HCT116 (cell line): ENCODE measurements around the gene HAPSTR1. TPM values are rescaled to one million over a fixed set of nuclear protein-coding genes. Genes with fewer than 3 reads are reported as not detected.

ENCODE experiments used
- ATAC-seq: fragments of 200-7000 bp; cut with Tn5 transposase; 2 replicates; pipeline ENCODE4 v1.9.1; 2020; ENCODE audit warnings: mild to moderate bottlenecking, moderate library complexity
- BruUV-seq: library from RNA; stranded (reverse); fragments of 400-500 nt; replicated peaks from 2 replicates; lab custom pipeline; 2021; lab: Mats Ljungman, UMichigan
- CTCF ChIA-PET: fragments of 300-600 bp; sonication (Branson Sonifier 250); formaldehyde crosslinking; loops from one replicate; lab custom pipeline; 2021; ENCODE audit warnings: antibody characterized with exemption; lab: Charles Lee
- POLR2A ChIA-PET: fragments of 300-600, 350-600 bp; sonication (Branson Sonifier 250); formaldehyde crosslinking; loops from one replicate; lab custom pipeline; 2021; ENCODE audit warnings: antibody characterized with exemption; lab: Charles Lee
- RAD21 ChIA-PET, 2 experiments: fragments of 300-600 bp; sonication (Branson Sonifier 250); formaldehyde crosslinking; loops; one replicate each; lab custom pipeline; 2023; ENCODE audit warnings: low total read pairs in 2 of 2; ENCODE audit not compliant: uncharacterized antibody in 2 of 2, unreplicated experiment in 2 of 2, low non-redundant PET in 1 of 2; lab: Charles Lee
- DNase-seq: peaks from one replicate; pipeline ENCODE4 v3.0.0-alpha.2; 2010; ENCODE audit warnings: low read depth, low spot score
- H2AFZ ChIP-seq: fragments of 200-600 bp; shearing (Covaris generic), sonication (generic); 2 replicates; pipeline ENCODE4 v1.6.1; 2017; ENCODE audit warnings: low read depth, mixed run types, mixed read lengths, antibody characterized with exemption, low read length; ENCODE audit not compliant: poor library complexity, severe bottlenecking
- H3K27ac ChIP-seq: 2 replicates; pipeline ENCODE4 v1.5.1; 2012; ENCODE audit warnings: low read depth, low read length
- H3K27me3 ChIP-seq: fragments of 200-600 bp; sonication (generic); 2 replicates; pipeline ENCODE4 v1.6.1; 2016; ENCODE audit warnings: mixed run types, low read length, mixed read lengths; ENCODE audit not compliant: insufficient read depth
- H3K36me3 ChIP-seq, 2 experiments: fragments of 200-500 bp in 1 of 2; fragments of 200-600 bp in 1 of 2; sonication (Bioruptor generic) in 1 of 2; sonication (generic) in 1 of 2; 2 replicates each; pipeline versions ENCODE4 v1.5.1 to v1.6.1; 2014 to 2016; ENCODE audit warnings: low read length in 2 of 2, inconsistent platforms in 1 of 2, mixed read lengths in 1 of 2, mixed run types in 1 of 2; ENCODE audit not compliant: insufficient read depth in 2 of 2, control insufficient read depth in 1 of 2
- H3K4me1 ChIP-seq, 2 experiments: fragments of 200-600 bp in 1 of 2; sonication (generic) in 1 of 2; 2 replicates each; pipeline versions ENCODE4 v1.5.1 to v1.6.1; 2012 to 2017; ENCODE audit warnings: low read length in 2 of 2, inconsistent platforms in 1 of 2, mild to moderate bottlenecking in 1 of 2, mixed read lengths in 1 of 2, mixed run types in 1 of 2, moderate library complexity in 1 of 2; ENCODE audit not compliant: insufficient read depth in 2 of 2, control insufficient read depth in 1 of 2
- H3K4me2 ChIP-seq: fragments of 200-600 bp; sonication (generic); 2 replicates; pipeline ENCODE4 v1.6.1; 2017; ENCODE audit warnings: mixed run types, low read length, mixed read lengths
- H3K4me3 ChIP-seq, 2 experiments: fragments of 200-600 bp in 1 of 2; sonication (generic) in 1 of 2; replicated peaks in 1 of 2; 2 replicates each; pipeline ENCODE4 v1.5.1; 2011 to 2016; ENCODE audit warnings: low read length in 2 of 2, control low read depth in 1 of 2, low read depth in 1 of 2, mild to moderate bottlenecking in 1 of 2, mixed read lengths in 1 of 2, mixed run types in 1 of 2
- H3K79me2 ChIP-seq: fragments of 200-600 bp; sonication (generic); 2 replicates; pipeline ENCODE4 v1.6.1; 2017; ENCODE audit warnings: mild to moderate bottlenecking, mixed run types, low read length, moderate library complexity, mixed read lengths; ENCODE audit not compliant: insufficient read depth
- H3K9ac ChIP-seq: fragments of 200-600 bp; sonication (generic); 2 replicates; pipeline ENCODE4 v1.6.1; 2016; ENCODE audit warnings: low read length, mixed read lengths
- H3K9me2 ChIP-seq: fragments of 200-600 bp; sonication (generic), shearing (Covaris generic); 2 replicates; pipeline ENCODE4 v1.6.1; 2017; ENCODE audit warnings: mixed run types, mild to moderate bottlenecking, moderate library complexity; ENCODE audit not compliant: insufficient read depth
- H3K9me3 ChIP-seq, 2 experiments: fragments of 200-500 bp in 1 of 2; fragments of 200-600 bp in 1 of 2; sonication (Bioruptor generic) in 1 of 2; sonication (generic) in 1 of 2; 2 replicates each; pipeline ENCODE4 v1.6.1; 2014 to 2017; ENCODE audit warnings: low read length in 2 of 2, mixed read lengths in 2 of 2, inconsistent platforms in 1 of 2, low read depth in 1 of 2, mild to moderate bottlenecking in 1 of 2, mixed run types in 1 of 2, moderate library complexity in 1 of 2; ENCODE audit not compliant: control insufficient read depth in 1 of 2, insufficient read depth in 1 of 2
- H4K20me1 ChIP-seq: fragments of 200-600 bp; sonication (generic), shearing (Covaris generic); 2 replicates; pipeline ENCODE4 v1.6.1; 2017; ENCODE audit warnings: mixed run types, mild to moderate bottlenecking, moderate library complexity; ENCODE audit not compliant: insufficient read depth
- ATF3 ChIP-seq: IDR thresholded peaks from 2 replicates; pipeline ENCODE4 v1.6.1; 2012
- CBX3 ChIP-seq: IDR thresholded peaks from 2 replicates; pipeline ENCODE4 v1.6.1; 2012; ENCODE audit warnings: low read depth
- CEBPB ChIP-seq: IDR thresholded peaks from 2 replicates; pipeline ENCODE4 v1.6.1; 2012; ENCODE audit warnings: low read depth
- CTCF ChIP-seq, 3 experiments: fragments of 200-600 bp in 1 of 3; sonication (generic) in 1 of 3; IDR thresholded peaks in 2 of 3; conservative IDR thresholded peaks in 1 of 3; 2 replicates each; pipeline ENCODE4 v1.5.1; 2012 to 2017; ENCODE audit warnings: low read depth in 2 of 3, low read length in 2 of 3, antibody characterized with exemption in 1 of 3, borderline replicate concordance in 1 of 3, control low read depth in 1 of 3, mild to moderate bottlenecking in 1 of 3, mixed read lengths in 1 of 3, mixed run types in 1 of 3, moderate library complexity in 1 of 3; ENCODE audit not compliant: insufficient read depth in 1 of 3
- EGR1 ChIP-seq: IDR thresholded peaks from 2 replicates; pipeline ENCODE4 v1.6.1; 2012; ENCODE audit warnings: low read depth
- ELF1 ChIP-seq: IDR thresholded peaks from 2 replicates; pipeline ENCODE4 v1.6.1; 2012; ENCODE audit warnings: low read depth, borderline replicate concordance
- EZH2phosphoT487 ChIP-seq: fragments of 200-600 bp; IDR thresholded peaks from 2 replicates; pipeline ENCODE4 v1.6.1; 2018; ENCODE audit warnings: antibody characterized with exemption, borderline replicate concordance
- FOSL1 ChIP-seq: IDR thresholded peaks from 2 replicates; pipeline ENCODE4 v1.6.1; 2012; ENCODE audit warnings: low read depth
- MAX ChIP-seq: IDR thresholded peaks from 2 replicates; pipeline ENCODE4 v1.6.1; 2012
- POLR2A ChIP-seq: IDR thresholded peaks from 2 replicates; pipeline ENCODE4 v1.7.0; 2011; ENCODE audit warnings: borderline replicate concordance; ENCODE audit not compliant: insufficient read depth, insufficient read length; ENCODE audit errors: extremely low read depth
- POLR2AphosphoS5 ChIP-seq: IDR thresholded peaks from 2 replicates; pipeline ENCODE4 v1.6.1; 2011; ENCODE audit warnings: mild to moderate bottlenecking, low read depth, low read length, moderate library complexity
- RAD21 ChIP-seq: IDR thresholded peaks from 2 replicates; pipeline ENCODE4 v1.6.1; 2012; ENCODE audit warnings: low read depth, mild to moderate bottlenecking
- SP1 ChIP-seq: IDR thresholded peaks from 2 replicates; pipeline ENCODE4 v1.6.1; 2012; ENCODE audit warnings: low read depth
- SRF ChIP-seq: IDR thresholded peaks from 2 replicates; pipeline ENCODE4 v1.6.1; 2012; ENCODE audit warnings: low read depth
- YY1 ChIP-seq: IDR thresholded peaks from 2 replicates; pipeline ENCODE4 v1.6.1; 2011; ENCODE audit warnings: low read length, low read depth, moderate library complexity, mild to moderate bottlenecking; ENCODE audit not compliant: insufficient replicate concordance; ENCODE audit errors: extremely low read depth
- ZBTB33 ChIP-seq: IDR thresholded peaks from 2 replicates; pipeline ENCODE4 v1.6.1; 2011; ENCODE audit warnings: mild to moderate bottlenecking, low read length, moderate library complexity; ENCODE audit not compliant: insufficient replicate concordance; ENCODE audit errors: extremely low read depth
- ZFX ChIP-seq: fragments of 450-650 bp; IDR thresholded peaks from 2 replicates; pipeline ENCODE4 v1.6.1; 2017
- ZNF274 ChIP-seq: fragments of 200-500 bp; sonication (Bioruptor generic); IDR thresholded peaks from 2 replicates; pipeline ENCODE4 v1.6.1; 2014; ENCODE audit warnings: mild to moderate bottlenecking, low read depth, low read length, inconsistent platforms
- intact Hi-C: fragments of 100-400 bp; cut with micrococcal nuclease; formaldehyde crosslinking; loops from 2 replicates; pipeline ENCODE4 v1.10.0; 2022
- total RNA-seq: library from RNA; stranded (reverse); gene quantifications from one replicate; pipeline ENCODE4 v1.2.1, GENCODE V29; 2021; ENCODE audit not compliant: unreplicated experiment

The HAPSTR1 gene
- total RNA-seq, 1 experiment from 2014 or later = 54.9 TPM

GRCh38 chr16:9135797-9136196, 44.4 kb downstream of the HAPSTR1 start (continued):
- TF ChIP-seq EGR1 (no peak), EZH2phosphoT487 (no peak), MAX (no peak), ZNF274 (no peak), CTCF (IDR thresholded peaks at IDR 0.05 in 2 of 3, conservative IDR thresholded peaks at IDR 0.05 in 1 of 3; ENCODE audit: borderline replicate concordance in 1 of 3, insufficient read depth in 1 of 3, low read depth in 2 of 3, low read length in 2 of 3) (no peak), CBX3 (no peak), POLR2A (no peak), FOSL1 (no peak), SP1 (no peak)

- Histone ChIP-seq H3K79me2 (no peaks in the 10 kb centered on the region), H2AFZ (no peak overlapping the region), H4K20me1 (no peaks in the 10 kb centered on the region), H3K27ac (no peak overlapping the region), H3K4me2 (no peak overlapping the region), H3K9ac (no peak overlapping the region), H3K9me2 (no peaks in the 10 kb centered on the region), H3K4me3 (no peak overlapping the region), H3K9me3 (no peaks in the 10 kb centered on the region), H3K36me3 (no peaks in the 10 kb centered on the region), H3K4me1 (peaks cover 0 to 13% of the 10 kb centered on the region in 2 experiments; a peak in 2 of 4 replicates), H3K27me3 (peaks cover 9% of the 10 kb centered on the region; the same call in 1 of the 2 replicates)
- BruUV-seq = no TSS peak
- intact Hi-C loops = no loop called here
- ATAC-seq = no peak
- DNase-seq = no peak
- RAD21 ChIA-PET = interaction anchor here in 1 of 2 experiments (0.6 kb wide), 1 partner anchor 549 kb away, joined by 3 read pairs; no protein-coding TSS in a partner anchor
- CTCF ChIA-PET = no interaction called here
- POLR2A ChIA-PET = no interaction called here
- no peak for TF ChIP-seq ZNF274
- no peak for TF ChIP-seq CTCF (IDR thresholded peaks at IDR 0.05 in 2 of 3, conservative IDR thresholded peaks at IDR 0.05 in 1 of 3; ENCODE audit: borderline replicate concordance in 1 of 3, insufficient read depth in 1 of 3, low read depth in 2 of 3, low read length in 2 of 3)
- no peak for TF ChIP-seq EGR1
- no peak for TF ChIP-seq ZFX
- no peak for TF ChIP-seq POLR2A
- TF ChIP-seq CEBPB = no peak
- TF ChIP-seq ATF3 = no peak
- TF ChIP-seq POLR2AphosphoS5 = no peak
- TF ChIP-seq ZBTB33 = no peak
- TF ChIP-seq ELF1 = no peak
- no peak for TF ChIP-seq MAX
- no peak for TF ChIP-seq YY1
- TF ChIP-seq SP1 = no peak
- no peak for TF ChIP-seq SRF
- no peak for TF ChIP-seq RAD21
Observed at GRCh38 chr16:9136596-9136995, 45.2 kb downstream of the HAPSTR1 start.
